Amygdala (tissue), 56 donors: ENCODE results near the gene NEURL1B.
A peak's percentile ranks its signal among the peaks of the same experiment; 100 is the strongest.
"Not testable (repeated sequence)": the region's sequence is repeated elsewhere in the genome, so short reads cannot be mapped to it uniquely, and the experiment has no call there.

Experiments
- DNase-seq, 56 donors: peaks; one replicate each; lab custom pipeline; 2025; lab: John Stamatoyannopoulos, UW

Gene NEURL1B

GRCh38 chr5:172674155-172674554, 33.1 kb downstream of the NEURL1B start:
- DNase-seq, result no peak

GRCh38 chr5:172676914-172677475, 35.9 kb downstream of the NEURL1B start:
- no peak for DNase-seq

- not testable (repeated sequence) for DNase-seq
Measured at GRCh38 chr5:172678362-172678874, 37.4 kb downstream of the NEURL1B start.

GRCh38 chr5:172678902-172679301, 37.8 kb downstream of the NEURL1B start:
- peak in 40 of 56 donors; percentile 6 to 77 (median 44) for DNase-seq

GRCh38 chr5:172679628-172680212, 38.7 kb downstream of the NEURL1B start:
- no peak for DNase-seq

DNA sequence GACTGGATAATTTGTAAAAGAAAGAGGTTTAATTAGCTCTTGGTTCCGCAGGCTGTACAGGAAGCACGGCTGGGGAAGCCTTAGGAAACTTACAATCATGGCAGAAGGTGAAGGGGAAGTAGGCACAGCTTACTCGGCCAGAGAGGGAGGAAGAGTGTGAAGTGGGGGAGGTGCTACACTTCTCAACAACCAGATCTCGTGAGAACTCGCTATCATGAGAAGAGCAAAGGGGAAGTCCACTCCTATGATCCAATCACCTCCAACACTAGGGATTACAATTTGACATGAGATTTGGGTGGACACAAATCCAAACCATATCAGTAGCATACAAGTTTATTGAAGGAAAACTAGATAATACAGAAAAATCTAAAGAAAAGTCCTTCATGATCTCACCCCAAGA, 39.9 kb downstream of the NEURL1B start:
- no peak for DNase-seq

- no peak for DNase-seq
Measured at GRCh38 chr5:172681421-172681820, 40.4 kb downstream of the NEURL1B start.

- no peak for DNase-seq
Measured at GRCh38 chr5:172683264-172683644, 42.2 kb downstream of the NEURL1B start.

DNA sequence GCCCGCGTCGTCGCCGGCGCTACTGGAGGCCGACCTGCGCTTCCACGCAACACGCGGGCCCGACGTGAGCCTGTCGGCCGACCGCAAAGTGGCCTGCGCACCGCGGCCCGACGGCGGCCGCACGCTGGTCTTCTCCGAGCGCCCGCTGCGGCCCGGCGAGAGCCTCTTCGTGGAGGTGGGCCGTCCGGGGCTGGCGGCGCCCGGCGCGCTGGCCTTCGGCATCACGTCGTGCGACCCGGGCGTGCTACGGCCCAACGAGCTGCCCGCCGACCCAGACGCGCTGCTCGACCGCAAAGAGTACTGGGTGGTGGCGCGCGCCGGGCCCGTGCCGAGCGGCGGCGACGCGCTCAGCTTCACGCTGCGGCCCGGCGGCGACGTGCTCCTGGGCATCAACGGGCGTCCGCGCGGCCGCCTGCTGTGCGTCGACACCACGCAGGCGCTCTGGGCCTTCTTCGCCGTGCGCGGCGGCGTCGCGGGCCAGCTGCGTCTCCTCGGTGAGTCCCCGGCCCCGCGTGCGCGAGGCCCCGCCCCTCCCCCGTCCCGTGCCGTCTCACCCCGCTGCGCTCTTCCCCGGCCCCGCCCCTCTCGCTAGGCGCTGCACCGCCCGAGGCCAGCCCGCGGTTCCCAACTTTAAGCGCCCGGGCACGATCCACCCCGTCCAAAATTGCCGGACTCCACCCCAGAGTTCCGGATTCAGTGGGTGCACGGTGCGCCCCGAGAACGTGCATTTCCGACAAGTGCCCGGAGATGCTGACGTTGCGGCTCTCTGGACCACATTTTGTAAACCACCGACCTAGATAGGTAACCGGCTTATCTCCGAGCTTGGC, 42.8 kb downstream of the NEURL1B start:
- DNase-seq, result peak in 3 of 56 donors; percentile 16 to 29 (median 16)

GRCh38 chr5:172685091-172685490, 44.0 kb downstream of the NEURL1B start:
- DNase-seq, result no peak

DNA sequence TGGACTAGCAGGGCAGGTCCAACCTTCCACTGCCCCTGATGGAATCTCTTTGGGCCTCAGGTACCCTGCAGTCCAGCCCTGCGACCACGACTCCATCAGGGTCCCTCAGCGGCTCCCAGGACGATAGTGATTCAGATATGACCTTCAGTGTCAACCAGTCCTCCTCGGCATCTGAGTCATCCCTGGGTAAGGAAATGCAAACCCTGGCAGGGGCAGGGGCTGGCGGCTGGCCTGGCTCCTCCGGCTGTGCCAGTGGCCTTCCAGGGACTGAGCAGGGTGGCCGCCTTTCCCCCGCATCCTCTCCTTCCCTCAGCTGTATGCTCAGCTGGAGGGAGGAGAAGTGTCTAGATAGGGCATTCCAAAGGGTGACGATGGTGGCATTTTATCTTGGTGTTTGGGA, 45.0 kb downstream of the NEURL1B start:
- DNase-seq, result no peak

- no peak for DNase-seq
Measured at GRCh38 chr5:172686539-172687390, 45.7 kb downstream of the NEURL1B start.

DNA sequence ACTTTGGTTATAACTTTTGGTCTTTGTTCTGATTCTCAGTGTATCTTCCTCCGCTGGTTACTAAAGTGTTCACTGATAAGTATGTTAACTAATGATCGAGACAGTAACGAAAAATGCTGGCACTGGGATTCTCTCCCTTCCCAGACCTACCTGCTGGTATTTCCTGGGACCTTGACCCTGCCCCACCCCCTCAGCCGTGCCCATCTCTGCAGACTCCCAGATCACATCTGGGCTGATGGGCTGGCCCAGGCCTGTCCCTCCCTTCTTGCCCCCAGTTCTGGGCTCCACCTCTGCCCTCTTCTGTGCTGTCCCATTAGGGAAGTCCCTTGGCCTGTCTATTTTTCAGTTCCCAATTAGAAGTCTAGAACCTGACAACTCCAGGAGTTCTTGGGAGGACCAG, 46.9 kb downstream of the NEURL1B start:
- DNase-seq, result no peak

- DNase-seq, result no peak
Measured at GRCh38 chr5:172688349-172689217, 47.5 kb downstream of the NEURL1B start.

DNA sequence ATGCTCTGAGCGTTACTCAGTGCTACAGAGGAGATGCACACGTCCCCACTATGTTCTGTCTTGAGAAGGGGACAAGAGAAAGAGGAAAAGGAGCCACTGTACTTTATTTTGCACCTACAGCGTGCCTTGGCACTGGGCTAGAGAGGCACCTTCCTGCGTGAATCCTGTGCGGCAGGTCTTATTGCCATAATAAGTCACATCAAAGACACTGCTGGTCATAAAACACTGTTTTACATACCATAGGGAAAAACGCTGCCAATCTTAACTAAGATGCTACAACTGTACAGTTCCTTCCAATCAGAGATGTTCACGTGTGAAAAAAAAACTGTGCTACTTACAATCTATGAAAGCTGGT, 48.1 kb downstream of the NEURL1B start:
- no peak for DNase-seq

- DNase-seq, result no peak
Measured at GRCh38 chr5:172689801-172690200, 48.7 kb downstream of the NEURL1B start.

- peak in 7 of 56 donors; percentile 6 to 25 (median 13) for DNase-seq
Measured at GRCh38 chr5:172690258-172691075, 49.4 kb downstream of the NEURL1B start.

DNA sequence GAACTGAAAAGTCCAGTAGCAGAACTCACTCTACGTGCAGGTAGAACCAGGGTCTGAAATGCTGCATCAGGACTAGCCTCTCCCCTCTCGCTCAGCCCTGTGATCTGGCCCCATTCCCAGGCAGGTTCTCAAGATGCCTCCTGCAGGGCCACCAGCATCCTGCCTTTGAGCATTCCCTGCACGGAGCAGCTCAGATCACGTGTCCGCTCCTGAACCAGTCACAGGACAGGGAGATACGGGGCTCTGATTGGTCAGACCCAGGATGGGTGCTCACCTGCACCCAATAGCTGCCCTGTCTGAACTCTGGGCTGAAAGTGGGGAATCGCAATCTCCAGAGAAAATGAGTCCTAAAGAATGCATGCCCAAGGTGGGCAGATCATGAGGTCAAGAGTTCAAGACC, 50.8 kb downstream of the NEURL1B start:
- DNase-seq, result no peak

DNA sequence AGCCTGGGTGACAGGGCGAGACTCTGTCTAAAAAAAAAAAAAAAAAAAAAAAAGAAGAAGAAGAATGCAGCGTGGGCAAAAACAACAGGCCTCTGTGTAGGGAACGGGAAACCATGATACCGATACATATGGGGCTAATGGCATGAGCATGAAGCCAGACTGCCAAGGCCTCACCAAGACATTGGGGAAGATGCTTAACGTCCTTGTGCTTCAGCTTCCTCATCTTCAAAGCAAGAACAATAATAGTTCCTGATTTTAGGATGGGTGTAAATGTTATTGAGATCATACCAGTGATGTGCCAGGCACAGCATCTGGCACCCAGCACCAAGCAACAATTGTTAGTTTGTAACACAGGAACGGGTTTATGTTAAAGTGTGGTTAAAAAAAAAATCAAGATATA, 51.4 kb downstream of the NEURL1B start:
- DNase-seq, result no peak
